ELF-1 (cell line): ENCODE data around the gene CS.
"Not testable (repeated sequence)": the region's sequence is repeated elsewhere in the genome, so short reads cannot be mapped to it uniquely, and the experiment has no call there.

ENCODE experiments used
- DNase-seq: peaks from one replicate; pipeline ENCODE4 v3.0.0-alpha.2; 2016; ENCODE audit warnings: low read depth, low spot score

Gene CS

DNA sequence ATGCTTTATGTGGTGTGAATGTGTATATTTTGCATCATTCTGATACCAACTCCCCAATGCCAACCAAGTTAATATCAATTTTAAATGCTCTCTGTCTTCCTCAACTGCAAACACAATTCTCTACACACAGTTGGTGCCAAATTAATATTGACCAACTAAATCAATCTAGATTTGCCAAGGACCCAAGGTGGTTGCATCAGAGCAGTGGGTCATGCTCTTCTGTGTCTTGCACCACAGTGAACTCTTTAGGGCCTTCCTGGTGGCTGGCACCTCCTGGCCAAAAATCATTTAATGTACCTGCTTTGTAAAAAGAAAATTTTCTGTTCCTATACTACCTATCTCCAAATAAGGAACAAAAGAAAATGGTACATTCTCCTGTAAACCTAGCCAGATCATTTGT is 19.3 kb downstream of the CS start:
- DNase-seq = no peak

GRCh38 chr12:56278905-56279304 is 21.2 kb downstream of the CS start:
- no peak for DNase-seq

DNA sequence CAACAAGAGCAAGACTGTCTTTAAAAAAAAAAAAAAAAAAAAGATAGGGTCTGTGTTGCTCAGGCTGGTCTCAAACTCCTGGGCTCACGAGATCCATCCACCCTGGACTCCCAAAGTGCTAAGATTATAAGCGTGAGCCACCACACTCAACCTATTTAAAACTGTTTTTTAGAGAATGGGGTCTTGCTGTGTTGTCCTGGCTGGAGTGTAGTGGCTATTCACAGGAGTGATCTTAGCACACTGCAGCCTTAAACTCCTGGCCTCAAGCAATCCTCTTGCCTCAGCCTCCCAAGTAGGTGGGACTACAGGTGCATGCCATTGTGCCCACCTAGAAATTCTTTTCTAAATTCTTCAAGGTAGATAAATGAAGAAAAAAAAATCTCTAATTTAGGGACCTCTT is 25.8 kb downstream of the CS start:
- no peak for DNase-seq

DNA sequence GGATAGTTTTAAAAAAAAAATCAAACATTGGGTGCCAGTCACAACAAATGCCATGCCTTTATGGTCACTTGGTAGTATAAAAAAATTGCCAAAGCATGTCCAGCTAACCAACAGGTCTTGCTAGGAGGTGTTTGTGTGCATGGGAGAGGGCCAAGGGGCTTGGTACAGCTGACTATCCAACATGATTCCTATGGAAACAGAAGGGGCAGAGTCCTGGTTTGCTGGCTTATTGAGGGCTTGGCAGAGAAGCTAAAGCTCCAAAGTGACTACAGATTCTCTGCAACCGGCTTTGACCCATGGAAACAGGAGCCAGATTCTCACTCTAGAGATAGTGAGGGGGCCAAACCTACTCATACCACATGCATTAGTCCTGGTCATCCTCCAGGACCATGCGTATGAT is 27.7 kb downstream of the CS start:
- not testable (repeated sequence) for DNase-seq

DNA sequence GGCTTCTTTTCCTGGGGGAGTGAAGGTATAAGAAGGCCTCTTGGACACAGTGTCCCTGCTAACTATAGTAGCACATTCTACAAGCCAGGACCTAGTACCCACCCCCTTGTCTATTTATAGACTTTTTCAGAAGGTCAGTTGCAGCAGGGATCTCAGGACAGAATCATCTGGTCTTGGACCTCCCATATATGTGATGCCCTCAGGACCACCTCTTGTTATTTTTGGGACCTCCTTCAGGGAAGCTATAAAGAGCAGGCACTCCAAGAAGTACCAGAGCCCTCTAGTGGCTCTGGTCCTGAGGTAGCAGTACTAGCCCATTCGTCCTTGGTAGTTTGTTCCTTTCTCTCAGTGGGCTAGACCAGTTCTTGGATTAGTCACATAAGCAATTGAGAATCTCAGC is 29.1 kb downstream of the CS start:
- peak; percentile 36 for DNase-seq

DNA sequence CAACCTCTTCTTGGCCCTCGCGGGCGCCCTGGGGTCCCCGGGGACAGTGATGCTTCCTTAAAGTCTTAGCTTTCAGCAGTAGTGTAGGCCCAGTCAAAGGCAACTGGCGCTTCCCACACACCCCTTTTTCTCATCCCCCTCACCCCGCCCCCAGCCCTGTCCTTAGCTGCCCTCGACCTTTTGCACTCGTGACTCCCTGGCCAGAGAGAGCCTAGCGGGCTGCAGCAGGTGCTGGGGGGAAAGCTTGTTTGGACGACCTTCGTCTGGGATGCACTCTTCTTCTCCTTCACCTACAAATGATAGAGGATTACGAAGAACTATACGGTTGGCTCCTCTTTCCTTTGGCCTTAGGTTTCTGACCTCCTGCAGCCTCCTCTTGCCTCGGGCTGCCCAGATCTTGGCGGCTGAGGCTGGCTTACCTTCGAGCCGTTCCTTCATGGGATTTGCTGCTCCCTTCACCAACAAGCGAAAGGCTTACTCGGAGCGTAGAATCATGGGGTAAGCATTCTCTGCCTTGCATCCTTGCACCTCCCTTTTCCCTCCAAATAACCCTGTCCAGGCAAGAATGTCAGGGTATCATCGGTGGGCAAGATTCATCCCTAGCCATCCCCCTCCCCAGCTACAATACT is 32.6 kb downstream of the CS start:
- peak; percentile 62 for DNase-seq

GRCh38 chr12:56266693-56267442 is 33.3 kb downstream of the CS start, which contains the start of gene COQ10A:
COQ10A (plus strand) TSS chr12:56266942; CDS start chr12:56267119, 177 bp downstream.
- peak; percentile 95 for DNase-seq

GRCh38 chr12:56266068-56266692 is 34.0 kb downstream of the CS start:
- not testable (repeated sequence) for DNase-seq

- DNase-seq = not testable (repeated sequence)
Measured at GRCh38 chr12:56262955-56263354, 37.2 kb downstream of the CS start.

GRCh38 chr12:56261503-56262232 is 38.5 kb downstream of the CS start:
- DNase-seq = peak; percentile 46

- DNase-seq = no peak
Measured at GRCh38 chr12:56260921-56261320, 39.2 kb downstream of the CS start.

DNA sequence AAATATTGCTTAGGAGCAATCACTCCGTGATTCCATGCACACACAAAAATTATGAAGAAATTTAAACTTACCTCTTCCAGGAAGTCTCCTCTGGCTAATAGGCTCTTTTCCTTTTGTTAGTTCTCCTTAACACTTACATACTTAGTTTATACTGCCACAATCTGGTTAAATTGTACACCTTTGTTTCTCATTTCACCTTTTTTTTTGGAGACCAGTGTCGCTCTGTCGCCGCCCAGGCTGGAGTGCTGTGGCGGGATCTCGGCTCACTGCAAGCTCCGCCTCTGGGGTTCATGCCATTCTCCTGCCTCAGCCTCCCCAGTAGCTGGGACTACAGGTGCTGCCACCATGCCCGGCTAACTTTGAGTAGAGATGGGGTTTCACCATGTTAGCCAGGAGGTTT is 39.8 kb downstream of the CS start:
- DNase-seq = no peak

DNA sequence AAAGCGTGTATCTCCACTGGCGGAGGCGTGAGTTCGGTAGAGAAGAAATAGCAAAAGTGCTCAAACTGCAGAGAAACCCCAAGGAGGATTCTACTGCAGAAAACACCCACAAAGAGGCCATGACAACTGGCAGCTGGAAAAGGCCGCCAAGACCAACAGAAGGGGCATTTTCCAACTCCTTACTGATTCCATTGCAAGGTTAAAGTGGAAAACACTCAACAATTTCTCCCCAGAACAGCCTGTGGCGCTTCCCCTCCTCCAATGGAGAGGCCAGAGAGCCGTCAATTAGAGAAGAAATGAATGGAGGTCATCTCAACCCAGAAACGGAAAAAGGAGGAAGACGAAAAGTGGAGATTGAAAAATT is 41.3 kb downstream of the CS start:
- DNase-seq = no peak

DNA sequence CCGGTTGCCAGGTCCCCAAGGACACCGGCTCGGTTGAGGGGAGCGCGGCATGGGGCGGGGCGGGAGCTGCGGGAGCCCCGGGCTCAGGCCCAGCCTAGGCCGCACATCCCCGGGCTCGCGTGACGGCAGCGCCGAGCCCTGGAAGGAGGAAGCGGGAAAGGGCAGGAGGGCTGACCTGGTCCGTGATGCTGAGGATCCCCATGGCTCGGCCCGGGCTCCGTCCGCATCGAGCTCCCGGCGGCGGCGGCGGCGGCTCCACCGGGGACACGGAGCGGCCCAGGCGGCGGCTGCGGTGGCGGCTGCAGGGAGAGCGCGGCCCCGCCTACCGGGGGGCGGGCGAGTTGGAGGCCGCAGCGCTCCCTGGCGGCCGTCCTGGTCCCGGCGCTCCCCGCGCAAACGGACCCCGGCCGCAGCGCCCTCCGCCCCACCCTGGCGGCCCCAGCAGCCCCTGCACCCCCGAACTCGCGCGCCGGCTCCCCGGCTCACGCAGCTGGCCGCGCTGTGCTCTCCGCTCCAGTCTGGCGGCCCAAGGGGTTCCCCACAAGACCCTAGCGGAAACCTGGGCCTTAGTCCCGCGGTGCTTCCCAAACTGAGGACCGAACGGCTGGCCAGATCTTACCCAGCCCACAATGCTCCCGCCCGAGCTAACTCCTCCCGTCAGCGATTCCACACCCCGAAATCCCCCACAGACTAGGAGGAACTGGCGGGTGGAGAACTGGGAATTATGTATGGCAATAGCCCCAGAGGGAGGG is 41.9 kb downstream of the CS start, which contains the start of gene ANKRD52:
Gene ANKRD52 (minus strand): TSS at position 317 of the 752 bp plus-strand sequence. CDS start 115 bp downstream, at position 202.
- peak; percentile 77 for DNase-seq

DNA sequence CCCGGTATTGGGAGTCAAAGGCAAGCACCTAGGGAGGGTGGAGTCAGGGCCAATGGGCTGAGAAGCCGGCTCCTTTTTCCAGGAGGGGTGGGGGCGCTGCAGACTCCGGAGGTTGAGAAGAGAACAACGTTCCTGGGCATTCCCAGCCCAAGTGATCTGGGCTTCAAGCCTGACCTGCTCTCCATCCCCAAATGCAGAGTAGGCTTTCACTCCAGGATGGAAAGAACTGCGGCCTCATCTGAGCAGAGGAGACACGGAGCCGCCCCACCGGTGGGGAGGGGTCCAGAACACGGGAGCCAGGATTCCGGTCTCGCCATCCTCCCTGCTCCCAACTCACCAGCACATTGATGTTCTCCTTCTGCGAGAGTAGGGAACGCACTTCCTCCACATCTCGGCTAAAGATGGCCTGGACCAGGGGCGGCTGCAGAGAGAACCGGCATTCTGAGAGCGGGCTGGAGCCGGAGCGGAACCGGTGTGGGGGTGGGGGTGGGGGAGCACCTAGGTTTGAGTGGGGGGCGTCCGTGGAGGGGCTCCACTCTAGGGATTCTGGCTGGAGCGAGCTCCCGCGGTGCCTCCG is 42.6 kb downstream of the CS start:
- peak; percentile 77 for DNase-seq

DNA sequence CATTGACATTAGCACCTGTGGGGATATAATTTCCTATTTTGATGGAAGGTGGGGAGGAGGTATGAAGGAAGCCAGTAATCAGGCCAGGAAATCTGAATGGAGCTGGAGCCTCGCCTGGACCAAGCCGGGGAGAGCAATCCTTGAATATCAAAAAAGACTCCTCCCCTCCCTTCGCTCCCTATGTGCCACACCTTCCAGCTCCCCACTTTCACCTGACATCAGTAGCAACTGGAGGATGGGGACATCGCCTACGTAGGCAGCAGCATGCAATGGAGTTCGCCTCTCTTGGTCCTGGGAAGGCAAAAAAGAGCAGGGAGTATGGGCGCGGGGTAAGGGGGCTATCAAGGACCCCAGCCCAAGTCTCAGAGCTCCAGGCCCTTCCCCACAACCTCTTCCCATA is 43.1 kb downstream of the CS start:
- DNase-seq = no peak

DNA sequence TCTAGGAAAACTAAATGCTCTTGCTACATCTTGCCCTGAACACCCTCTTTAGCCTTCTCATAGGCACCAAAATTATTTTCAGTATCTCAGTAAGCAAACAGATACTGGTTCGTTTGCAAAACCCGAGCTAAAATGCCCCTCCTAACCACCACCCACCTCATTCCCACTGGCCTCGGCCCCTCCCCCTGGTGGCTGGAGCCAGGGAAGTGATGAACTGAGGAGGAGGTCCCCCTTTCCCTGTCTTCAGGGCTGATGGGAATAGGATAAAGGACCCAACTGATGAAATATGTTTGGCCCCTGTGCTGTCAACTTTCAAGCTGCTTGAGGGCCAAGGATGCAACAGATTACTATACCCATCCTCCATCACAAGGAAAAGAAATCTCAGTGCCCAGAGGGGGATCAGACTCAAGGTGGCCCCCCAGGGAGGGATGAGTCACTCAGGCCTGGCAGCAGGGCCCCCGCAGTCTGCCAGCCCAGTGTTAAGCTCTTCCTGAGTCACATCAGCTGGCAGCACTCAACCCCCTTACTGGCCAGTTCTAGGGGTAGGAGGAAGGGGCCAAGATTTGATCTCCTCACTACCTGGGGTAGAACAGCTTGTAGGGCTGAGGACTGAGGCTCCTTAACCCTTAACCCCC is 43.7 kb downstream of the CS start:
- no peak for DNase-seq

- DNase-seq = no peak
Measured at GRCh38 chr12:56255671-56256070, 44.5 kb downstream of the CS start.

DNA sequence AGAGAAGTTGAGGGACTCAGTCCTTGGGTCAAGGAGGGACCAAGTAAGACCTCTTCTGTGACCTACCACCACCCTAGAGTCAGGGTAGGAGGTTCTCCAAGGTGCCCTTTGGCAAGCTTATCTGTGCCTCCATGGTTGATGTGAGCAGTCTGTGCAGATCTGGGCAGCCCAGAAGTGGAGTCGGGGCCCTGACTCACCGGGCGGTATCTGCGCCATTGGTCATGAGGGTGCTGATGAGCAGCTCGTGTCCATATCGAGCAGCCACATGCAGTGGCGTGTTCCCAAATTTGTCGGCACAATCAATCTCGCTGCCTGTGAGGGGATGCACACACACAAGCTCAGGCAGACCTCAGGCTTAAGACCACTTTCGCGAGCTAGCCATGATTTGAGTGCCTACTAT is 47.0 kb downstream of the CS start:
- no peak for DNase-seq

DNA sequence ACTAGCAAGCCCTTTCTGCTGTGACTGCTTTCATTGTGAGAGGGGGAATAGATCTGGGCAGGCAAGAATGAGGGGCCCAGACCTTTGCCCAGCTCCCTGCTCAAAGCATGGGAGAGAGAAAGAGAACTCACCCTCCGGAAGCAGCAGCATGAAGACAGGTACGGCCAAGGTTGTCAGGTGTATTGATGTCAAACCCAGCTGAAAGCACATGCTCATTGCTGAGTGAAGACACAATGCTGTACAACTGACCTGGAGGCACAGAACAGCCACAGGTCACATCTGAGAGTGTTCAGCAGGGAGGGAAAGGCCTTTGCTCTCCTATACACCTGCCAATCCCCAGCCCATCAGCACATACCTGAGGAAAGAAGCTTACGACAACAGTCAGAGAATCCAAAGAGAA is 47.5 kb downstream of the CS start:
- no peak for DNase-seq

GRCh38 chr12:56248711-56249110 is 51.4 kb downstream of the CS start:
- DNase-seq = no peak
